Erythroblast (primary cell): ENCODE data around the gene CDX1.
A peak's percentile ranks its signal among the peaks of the same experiment; 100 is the strongest.

Experiments used
- DNase-seq, 2 experiments: peaks; one replicate each; lab custom pipeline; 2025; lab: John Stamatoyannopoulos, UW
- GATA1 ChIP-seq: IDR thresholded peaks from 2 replicates; pipeline ENCODE4 v1.6.1; 2011; ENCODE audit warnings: low read depth, mild to moderate bottlenecking, control low read depth, low read length, moderate library complexity
- POLR2A ChIP-seq: IDR thresholded peaks from 2 replicates; pipeline ENCODE4 v1.6.1; 2011; ENCODE audit warnings: mild to moderate bottlenecking, low read length

CDX1 gene

GRCh38 chr5:150158170-150158949 lies 8.2 kb upstream of the CDX1 start:
- no peak for TF ChIP-seq GATA1
- no peak for TF ChIP-seq POLR2A
- DNase-seq, result no peak

- DNase-seq, result no peak
- no peak for TF ChIP-seq GATA1
- no peak for TF ChIP-seq POLR2A
These were observed 7.5 kb upstream of the CDX1 start for GRCh38 chr5:150159031-150159430.

GRCh38 chr5:150159741-150160179 lies 6.8 kb upstream of the CDX1 start:
- no peak for TF ChIP-seq POLR2A
- no peak for TF ChIP-seq GATA1
- no peak for DNase-seq

GRCh38 chr5:150160448-150161081 lies 6.0 kb upstream of the CDX1 start:
- TF ChIP-seq GATA1 (no peak), POLR2A (no peak)
- no peak for DNase-seq

- peak; percentile 53 to 75 for DNase-seq
- TF ChIP-seq POLR2A (no peak), GATA1 (no peak)
These were observed 5.1 kb upstream of the CDX1 start for GRCh38 chr5:150161242-150162141.

- TF ChIP-seq POLR2A (no peak), GATA1 (no peak)
- DNase-seq, result no peak
These were observed 4.5 kb upstream of the CDX1 start for GRCh38 chr5:150162142-150162513.

- no peak for TF ChIP-seq POLR2A
- no peak for TF ChIP-seq GATA1
- DNase-seq, result no peak
These were observed 3.5 kb upstream of the CDX1 start for GRCh38 chr5:150163035-150163434.

GRCh38 chr5:150163547-150164059 lies 3.0 kb upstream of the CDX1 start:
- no peak for DNase-seq
- TF ChIP-seq GATA1 (no peak), POLR2A (no peak)

GRCh38 chr5:150164211-150164980 lies 2.2 kb upstream of the CDX1 start:
- no peak for DNase-seq
- no peak for TF ChIP-seq POLR2A
- TF ChIP-seq GATA1, result no peak

GRCh38 chr5:150166037-150166649 lies 435 bp upstream of the CDX1 start:
- TF ChIP-seq POLR2A (no peak), GATA1 (no peak)
- no peak for DNase-seq

- TF ChIP-seq GATA1 (no peak), POLR2A (no peak)
- no peak for DNase-seq
These were observed 903 bp downstream of the CDX1 start for GRCh38 chr5:150167512-150167850.

GRCh38 chr5:150167908-150168307 lies 1.3 kb downstream of the CDX1 start:
- no peak for TF ChIP-seq GATA1
- TF ChIP-seq POLR2A, result no peak
- no peak for DNase-seq
